Measurements from ENCODE around the gene PDHX. TPM values are rescaled to one million over a fixed set of nuclear protein-coding genes. Genes with fewer than 3 reads are reported as not detected.

The PDHX gene
- total RNA-seq, 4 donors from 2014 or later = 18.0 to 30.5 (median 26.2) TPM

GRCh38 chr11:34990916-34991315 is 74.5 kb downstream of the PDHX start:
- no peak for DNase-seq (ENCODE audit: low spot score in 2 of 2)
- 95 to 96% methylated on average over 2 of the region's 2 CpGs for WGBS, 2 donors
- H3K4me3 ChIP-seq (ENCODE audit: low read depth, poor library complexity, severe bottlenecking) = no peak overlapping the region
- TF ChIP-seq POLR2A (IDR thresholded peaks at IDR 0.05) = no peak
- TF ChIP-seq, protein P1, sequence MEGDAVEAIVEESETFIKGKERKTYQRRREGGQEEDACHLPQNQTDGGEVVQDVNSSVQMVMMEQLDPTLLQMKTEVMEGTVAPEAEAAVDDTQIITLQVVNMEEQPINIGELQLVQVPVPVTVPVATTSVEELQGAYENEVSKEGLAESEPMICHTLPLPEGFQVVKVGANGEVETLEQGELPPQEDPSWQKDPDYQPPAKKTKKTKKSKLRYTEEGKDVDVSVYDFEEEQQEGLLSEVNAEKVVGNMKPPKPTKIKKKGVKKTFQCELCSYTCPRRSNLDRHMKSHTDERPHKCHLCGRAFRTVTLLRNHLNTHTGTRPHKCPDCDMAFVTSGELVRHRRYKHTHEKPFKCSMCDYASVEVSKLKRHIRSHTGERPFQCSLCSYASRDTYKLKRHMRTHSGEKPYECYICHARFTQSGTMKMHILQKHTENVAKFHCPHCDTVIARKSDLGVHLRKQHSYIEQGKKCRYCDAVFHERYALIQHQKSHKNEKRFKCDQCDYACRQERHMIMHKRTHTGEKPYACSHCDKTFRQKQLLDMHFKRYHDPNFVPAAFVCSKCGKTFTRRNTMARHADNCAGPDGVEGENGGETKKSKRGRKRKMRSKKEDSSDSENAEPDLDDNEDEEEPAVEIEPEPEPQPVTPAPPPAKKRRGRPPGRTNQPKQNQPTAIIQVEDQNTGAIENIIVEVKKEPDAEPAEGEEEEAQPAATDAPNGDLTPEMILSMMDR (IDR thresholded peaks at IDR 0.05) = no peak
- intact Hi-C loops (cut with DNase I; ENCODE audit: low total_unique reads) = no loop called here

GRCh38 chr11:34994854-34995253 is 78.4 kb downstream of the PDHX start:
- no peak for TF ChIP-seq POLR2A (IDR thresholded peaks at IDR 0.05)
- TF ChIP-seq, protein P1 (IDR thresholded peaks at IDR 0.05) = no peak
- no peak for DNase-seq (ENCODE audit: low spot score in 2 of 2)
- WGBS, 2 donors = 92 to 94% methylated on average over 9 of the region's 9 CpGs
- no peak overlapping the region for H3K4me3 ChIP-seq (ENCODE audit: low read depth, poor library complexity, severe bottlenecking)
- intact Hi-C loops (cut with DNase I; ENCODE audit: low total_unique reads) = loop anchor here (5.0 kb wide), 1 partner anchor 397 kb away; no protein-coding TSS in a partner anchor

- H3K4me3 ChIP-seq (ENCODE audit: low read depth, poor library complexity, severe bottlenecking) = no peak overlapping the region
- 87 to 88% methylated on average over 5 of the region's 5 CpGs for WGBS, 2 donors
- intact Hi-C loops (cut with DNase I; ENCODE audit: low total_unique reads) = loop anchor here (5.0 kb wide), 1 partner anchor 395 kb away; no protein-coding TSS in a partner anchor
- no peak for DNase-seq (ENCODE audit: low spot score in 2 of 2)
- no peak for TF ChIP-seq POLR2A (IDR thresholded peaks at IDR 0.05)
- TF ChIP-seq, protein P1 (IDR thresholded peaks at IDR 0.05) = no peak
Measured at GRCh38 chr11:34996958-34997357, 80.5 kb downstream of the PDHX start.

GRCh38 chr11:34997952-34998528 is 81.6 kb downstream of the PDHX start:
- no peak for DNase-seq (ENCODE audit: low spot score in 2 of 2)
- TF ChIP-seq, protein P1 (IDR thresholded peaks at IDR 0.05) = peak in 1 of 3 donors; percentile 62
- no peak for TF ChIP-seq POLR2A (IDR thresholded peaks at IDR 0.05)
- H3K4me3 ChIP-seq (ENCODE audit: low read depth, poor library complexity, severe bottlenecking) = no peak overlapping the region
- intact Hi-C loops (cut with DNase I; ENCODE audit: low total_unique reads) = loop anchor here (5.0 kb wide), 1 partner anchor 394 kb away; no protein-coding TSS in a partner anchor
- 21 to 22% methylated on average over 3 of the region's 3 CpGs for WGBS, 2 donors

DNA sequence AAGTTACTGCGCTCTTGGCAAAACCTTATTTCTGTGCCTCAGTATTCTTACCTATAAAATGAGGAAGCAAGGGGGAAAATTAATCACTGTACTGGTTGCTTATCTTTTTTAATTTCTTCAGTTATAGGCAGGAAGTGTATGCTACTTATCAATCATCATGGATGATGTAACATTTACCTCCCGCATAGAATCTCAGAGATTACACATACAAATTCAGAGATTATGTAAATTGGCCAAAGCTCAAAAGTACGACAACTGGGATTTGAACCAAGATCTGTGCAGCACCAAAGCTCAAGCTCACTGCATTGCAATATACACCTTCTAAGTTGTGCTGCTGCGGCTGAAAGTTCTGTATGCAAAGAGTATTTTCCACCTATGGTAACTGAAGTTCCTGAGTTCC is 83.0 kb downstream of the PDHX start:
- WGBS, 2 donors = 75 to 76% methylated on average over 4 of the region's 4 CpGs
- intact Hi-C loops (cut with DNase I; ENCODE audit: low total_unique reads) = loop anchor here (5.0 kb wide), 1 partner anchor 393 kb away; no protein-coding TSS in a partner anchor
- no peak overlapping the region for H3K4me3 ChIP-seq (ENCODE audit: low read depth, poor library complexity, severe bottlenecking)
- DNase-seq (ENCODE audit: low spot score in 2 of 2) = no peak
- TF ChIP-seq, protein P1 (IDR thresholded peaks at IDR 0.05) = no peak

GRCh38 chr11:35003186-35003585 is 86.8 kb downstream of the PDHX start:
- intact Hi-C loops (cut with DNase I; ENCODE audit: low total_unique reads) = loop anchor here (5.0 kb wide), 1 partner anchor 139 kb away; no protein-coding TSS in a partner anchor
- no peak overlapping the region for H3K4me3 ChIP-seq (ENCODE audit: low read depth, poor library complexity, severe bottlenecking)
- WGBS, 2 donors = 0 to 76% methylated on average over 1 of the region's 1 CpG
- DNase-seq (ENCODE audit: low spot score in 2 of 2) = no peak
- TF ChIP-seq POLR2A (IDR thresholded peaks at IDR 0.05) = no peak
- TF ChIP-seq, protein P1 (IDR thresholded peaks at IDR 0.05) = no peak
